GM10248 (cell line): ENCODE measurements around the gene C16orf92.

Experiments used
- CTCF ChIA-PET: fragments of 300-600 bp; sonication (Branson Sonifier 250); formaldehyde crosslinking; extraction: SDS; loops from one replicate; lab custom pipeline; 2021; ENCODE audit warnings: antibody characterized with exemption; lab: Yijun Ruan, JAX
- POLR2A ChIA-PET: fragments of 350-650 bp; sonication (Branson Sonifier 250); formaldehyde crosslinking; extraction: SDS; loops from one replicate; lab custom pipeline; 2020; ENCODE audit warnings: antibody characterized with exemption; lab: Yijun Ruan, JAX
- DNase-seq: peaks from one replicate; pipeline ENCODE4 v3.0.0; 2012; ENCODE audit errors: extremely low spot score
- CTCF ChIP-seq: IDR thresholded peaks from 2 replicates; pipeline ENCODE4 v1.5.1; 2012; ENCODE audit warnings: mild to moderate bottlenecking, low read depth; ENCODE audit errors: extremely low read depth, missing control alignments, control extremely low read depth

Gene C16orf92

GRCh38 chr16:30053376-30054015, 30.5 kb downstream of the C16orf92 start:
- ChIA-PET POLR2A (no interaction called here), CTCF (interaction anchor here (1.4 to 2.2 kb wide), 8 partner anchors 9 to 39 kb away, joined by 3 to 20 read pairs (median 5); partner anchors contain the start of genes ALDOA, C16orf92, TBX6 and TLCD3B)
- DNase-seq, result no peak
- no peak for TF ChIP-seq CTCF

DNA sequence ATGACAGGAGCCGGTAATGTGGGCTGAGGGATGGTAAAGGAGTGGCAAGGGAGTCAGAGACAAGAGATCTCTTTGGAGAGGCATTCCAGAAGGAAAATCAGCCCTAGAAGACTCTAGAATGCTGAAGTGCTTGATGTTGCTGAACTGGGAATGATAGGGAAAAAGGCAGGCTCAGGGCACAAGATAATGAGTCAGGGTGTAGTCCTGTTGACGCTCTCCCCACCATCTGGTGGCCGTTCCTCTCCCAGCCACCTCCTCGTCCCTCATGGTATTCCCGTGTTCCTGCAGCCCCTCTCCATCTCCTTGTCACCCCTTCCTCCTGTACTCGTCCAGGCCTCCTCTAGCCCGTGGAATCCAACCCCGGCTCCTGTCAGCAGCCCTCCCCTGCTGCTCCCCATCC, 31.5 kb downstream of the C16orf92 start:
- CTCF ChIA-PET, result interaction anchor here (0.6 to 2.1 kb wide), 11 partner anchors 9 to 354 kb away, joined by 3 to 13 read pairs (median 4); partner anchors contain the start of gene ALDOA
- POLR2A ChIA-PET, result interaction anchor here (1.7 kb wide), 1 partner anchor 11 kb away, joined by 7 read pairs; the partner anchor contains the start of gene ALDOA
- no peak for DNase-seq
- TF ChIP-seq CTCF, result no peak

- peak; percentile 70 for DNase-seq
- POLR2A ChIA-PET, result interaction anchor here (1.7 kb wide), 1 partner anchor 10 kb away, joined by 7 read pairs; the partner anchor contains the start of gene ALDOA
- peak; percentile 78 for TF ChIP-seq CTCF
- CTCF ChIA-PET, result interaction anchor here (0.6 to 2.1 kb wide), 17 partner anchors 8 to 355 kb away, joined by 3 to 13 read pairs (median 3); partner anchors contain the start of genes ALDOA, TBX6 and TLCD3B
Measured at GRCh38 chr16:30054959-30055553, 32.1 kb downstream of the C16orf92 start.

GRCh38 chr16:30060346-30060745, 37.3 kb downstream of the C16orf92 start:
- POLR2A ChIA-PET, result no interaction called here
- TF ChIP-seq CTCF, result no peak
- CTCF ChIA-PET, result interaction anchor here (0.7 kb wide), 1 partner anchor 256 kb away, joined by 3 read pairs; no protein-coding TSS in a partner anchor
- DNase-seq, result no peak

- CTCF ChIA-PET, result interaction anchor here (0.6 to 1.1 kb wide), 2 partner anchors 13 to 31 kb away, joined by 3 to 4 read pairs; partner anchors contain the start of gene TBX6
- POLR2A ChIA-PET, result no interaction called here
- DNase-seq, result no peak
- TF ChIP-seq CTCF, result no peak
Measured at GRCh38 chr16:30060836-30061554, 38.0 kb downstream of the C16orf92 start.
